HG03354 (cell line): Measurements from ENCODE around the gene POMP.
"Not testable (repeated sequence)": the region's sequence is repeated elsewhere in the genome, so short reads cannot be mapped to it uniquely, and the experiment has no call there.

Experiments used
- ATAC-seq: cut with Tn5 transposase; IDR thresholded peaks from one replicate; pipeline ENCODE4 v1.9.1; 2021; ENCODE audit warnings: mild to moderate bottlenecking; ENCODE audit not compliant: unreplicated experiment, poor library complexity, severe bottlenecking

Gene POMP

DNA sequence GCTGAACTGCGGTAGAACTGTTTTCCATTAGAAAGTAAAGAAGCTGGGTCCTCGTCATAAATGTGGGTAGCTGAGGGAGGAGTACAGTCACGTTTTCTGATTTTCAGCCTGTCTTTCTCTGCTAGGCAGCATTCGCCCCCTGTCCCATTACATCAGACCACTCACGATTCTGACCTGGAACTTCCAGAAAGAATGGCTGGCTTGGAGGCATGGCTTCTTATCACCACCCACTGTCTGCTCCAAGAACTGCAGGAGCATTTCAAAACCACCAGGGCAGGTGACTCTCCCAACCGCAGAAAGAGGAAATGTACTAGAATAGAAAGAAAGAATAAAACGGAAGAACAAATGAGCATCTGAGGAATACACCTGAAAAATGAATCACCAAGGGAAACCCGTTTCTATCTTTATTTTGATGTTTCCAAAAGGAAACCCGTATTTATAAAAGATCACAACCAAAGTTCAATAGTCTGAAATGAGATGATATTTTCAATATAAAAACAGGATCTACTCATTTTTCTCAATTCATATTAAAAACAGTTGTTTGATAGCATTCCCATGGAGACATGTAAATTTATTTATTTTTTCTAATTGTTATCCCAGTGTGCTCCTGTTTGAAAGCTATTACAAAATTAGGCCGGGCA is 22.1 kb upstream of the POMP start:
- ATAC-seq, result peak; percentile 58

DNA sequence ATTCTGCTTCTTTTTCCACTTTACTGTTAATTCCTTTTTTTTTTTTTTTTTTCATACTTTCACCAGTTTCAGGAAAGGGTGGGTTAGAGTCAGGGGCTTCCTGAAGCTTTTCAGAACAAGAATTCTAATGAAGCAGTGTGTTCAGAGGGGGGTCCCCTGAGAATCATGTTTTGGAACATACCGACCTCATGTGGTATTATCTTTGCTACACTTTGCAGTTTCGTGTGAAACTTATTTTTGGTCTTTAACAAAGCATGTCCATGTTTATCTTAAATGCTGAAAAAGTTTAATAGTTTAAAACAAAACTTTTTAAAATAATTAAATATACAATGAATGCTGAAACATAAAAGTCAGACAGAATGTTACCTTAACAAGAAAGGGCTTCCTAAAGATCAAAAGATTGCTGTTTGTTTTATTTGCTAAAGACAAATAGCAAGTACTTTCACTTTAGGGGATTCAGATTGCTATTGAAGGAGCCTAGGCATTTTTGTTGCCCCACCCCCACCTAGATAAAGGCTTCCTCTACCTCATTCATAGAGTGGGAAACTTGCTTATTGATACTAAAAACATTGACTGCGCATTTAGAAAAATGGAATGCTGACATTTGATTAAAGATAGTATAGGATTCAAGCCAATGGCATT is 21.1 kb upstream of the POMP start:
- peak; percentile 39 for ATAC-seq

GRCh38 chr13:28638756-28639155 is 20.2 kb upstream of the POMP start:
- no peak for ATAC-seq

DNA sequence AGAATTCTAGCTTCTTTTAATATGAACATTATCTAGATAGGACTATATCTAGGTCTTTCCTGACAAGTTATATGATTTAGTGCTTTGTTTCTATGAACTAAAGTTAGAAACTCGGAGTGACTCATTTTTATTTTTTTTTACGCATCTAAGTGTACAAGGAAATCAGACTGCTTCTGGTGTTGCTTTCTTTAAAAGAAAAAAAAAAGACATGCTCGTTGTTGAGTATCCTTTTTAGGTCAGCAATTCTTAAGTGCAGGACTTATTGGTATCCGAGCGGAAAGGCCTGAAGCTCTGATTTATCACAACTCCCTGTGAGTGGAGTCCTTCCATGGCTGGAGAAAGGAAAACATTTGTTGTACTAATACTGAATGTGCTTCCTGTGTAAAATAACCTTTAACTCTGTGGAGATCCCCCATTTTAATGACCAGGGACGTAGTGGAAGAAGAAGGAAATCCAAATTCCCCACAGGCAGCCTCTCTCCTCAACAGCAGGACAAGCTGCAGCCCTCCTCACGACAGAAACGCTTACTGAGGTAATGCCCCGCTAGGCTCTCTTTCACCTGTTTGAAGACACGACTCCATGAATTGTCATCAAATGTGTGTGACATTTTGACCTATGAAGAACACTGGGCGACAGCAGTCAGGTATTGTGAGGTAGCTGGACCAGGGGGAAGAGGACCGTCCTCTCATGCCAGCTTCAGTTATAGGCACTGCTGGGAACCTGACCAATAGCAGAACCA is 17.9 kb upstream of the POMP start:
- no peak for ATAC-seq

DNA sequence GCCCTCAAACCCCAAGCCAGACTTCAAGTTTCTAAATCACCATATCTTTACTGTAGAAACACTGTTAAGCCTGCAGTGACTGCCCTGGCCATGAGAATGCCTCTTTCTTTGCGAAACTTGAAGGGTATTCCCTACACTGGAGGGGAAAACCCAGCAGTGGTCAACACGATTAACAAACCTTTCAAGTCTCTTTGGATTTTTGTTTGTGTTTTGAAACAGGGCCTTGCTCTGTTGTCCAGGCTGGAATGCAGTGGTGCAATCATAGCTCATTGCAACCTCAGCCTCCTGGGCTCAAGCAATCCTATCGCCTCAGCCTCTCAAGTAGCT is 17.4 kb upstream of the POMP start:
- ATAC-seq, result peak; percentile 66

GRCh38 chr13:28650284-28650683 is 8.6 kb upstream of the POMP start:
- ATAC-seq, result no peak

DNA sequence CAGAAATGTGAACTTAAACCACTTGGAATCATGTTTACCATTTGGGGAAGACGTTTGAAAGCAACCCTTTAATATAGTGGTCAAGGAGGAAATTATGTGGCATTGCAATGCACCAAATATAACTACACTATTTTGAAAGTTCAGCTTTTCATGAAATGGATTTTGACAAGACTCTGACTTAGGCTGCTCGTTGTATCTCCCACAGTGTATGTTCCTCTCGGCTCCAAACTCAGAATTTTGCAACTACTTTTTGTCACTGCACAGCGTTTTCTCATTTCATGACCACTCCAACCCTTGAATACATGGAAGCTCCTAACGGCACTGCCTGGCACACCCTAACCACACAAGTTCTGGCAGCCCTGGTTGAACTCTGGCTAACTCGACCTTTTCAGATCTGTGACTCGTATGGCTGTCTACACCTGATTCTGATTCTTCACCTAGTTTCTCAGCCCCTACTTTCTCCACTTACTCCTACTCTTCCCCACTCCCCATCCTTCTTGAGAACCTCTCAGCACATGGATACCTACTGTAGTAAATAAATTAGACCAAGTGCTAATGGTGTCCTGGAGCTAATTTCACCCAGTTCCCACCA is 7.0 kb upstream of the POMP start:
- ATAC-seq, result no peak

DNA sequence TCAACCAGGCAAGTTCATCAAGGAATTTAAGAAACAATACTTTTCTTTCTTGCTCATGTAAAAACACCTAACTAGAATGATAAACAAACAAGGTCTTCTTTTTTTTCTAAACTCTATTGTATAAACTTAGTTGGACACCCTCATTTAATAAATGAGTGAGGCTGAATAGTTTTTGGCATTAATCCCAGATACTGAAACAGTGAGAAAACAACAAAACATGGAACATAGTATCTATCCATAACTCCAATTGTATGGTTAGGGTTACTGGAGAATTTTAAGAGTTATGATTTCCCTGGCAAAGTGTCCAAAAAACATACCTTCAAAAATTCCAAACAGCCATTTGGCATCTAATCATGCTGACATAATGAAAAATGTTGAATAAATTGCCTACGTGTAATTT is 5.8 kb upstream of the POMP start:
- ATAC-seq, result no peak

DNA sequence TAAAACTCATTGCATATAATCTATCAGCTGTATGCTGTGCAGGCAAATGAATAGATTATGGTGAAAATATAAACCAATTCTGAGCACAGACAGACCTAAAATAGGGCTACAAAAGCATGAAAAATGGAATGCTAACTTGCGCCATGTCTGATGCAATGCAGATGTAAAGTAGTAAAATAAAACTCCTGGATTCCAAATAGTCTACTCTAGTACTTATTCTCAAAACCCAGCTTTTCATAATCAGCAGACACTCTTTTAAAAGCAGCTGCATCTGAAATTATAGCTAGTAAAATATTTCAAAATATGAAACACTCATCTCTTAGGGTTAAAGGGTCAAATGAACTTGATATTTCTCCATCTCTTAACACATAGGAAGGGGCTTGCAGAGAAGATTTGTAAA is 4.7 kb upstream of the POMP start:
- no peak for ATAC-seq

DNA sequence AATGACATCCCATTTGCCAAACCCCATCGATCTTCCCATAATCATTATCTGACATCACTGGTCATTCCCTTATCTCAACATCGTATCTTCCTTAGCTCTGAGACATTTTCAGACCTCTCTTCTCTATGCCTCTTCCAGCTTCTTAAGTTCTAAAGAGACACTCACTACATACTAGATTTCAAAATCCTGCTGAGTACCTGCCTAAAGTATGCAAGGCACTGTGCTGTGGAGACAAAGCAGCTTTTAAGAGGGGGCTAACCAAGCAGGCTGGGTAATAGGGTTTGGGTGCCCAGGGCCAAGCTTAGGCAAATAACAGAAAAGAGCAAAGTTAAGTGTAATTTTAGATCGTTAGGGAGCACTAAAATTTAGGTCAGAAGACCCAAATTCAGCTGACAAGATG is 3.4 kb upstream of the POMP start:
- no peak for ATAC-seq

DNA sequence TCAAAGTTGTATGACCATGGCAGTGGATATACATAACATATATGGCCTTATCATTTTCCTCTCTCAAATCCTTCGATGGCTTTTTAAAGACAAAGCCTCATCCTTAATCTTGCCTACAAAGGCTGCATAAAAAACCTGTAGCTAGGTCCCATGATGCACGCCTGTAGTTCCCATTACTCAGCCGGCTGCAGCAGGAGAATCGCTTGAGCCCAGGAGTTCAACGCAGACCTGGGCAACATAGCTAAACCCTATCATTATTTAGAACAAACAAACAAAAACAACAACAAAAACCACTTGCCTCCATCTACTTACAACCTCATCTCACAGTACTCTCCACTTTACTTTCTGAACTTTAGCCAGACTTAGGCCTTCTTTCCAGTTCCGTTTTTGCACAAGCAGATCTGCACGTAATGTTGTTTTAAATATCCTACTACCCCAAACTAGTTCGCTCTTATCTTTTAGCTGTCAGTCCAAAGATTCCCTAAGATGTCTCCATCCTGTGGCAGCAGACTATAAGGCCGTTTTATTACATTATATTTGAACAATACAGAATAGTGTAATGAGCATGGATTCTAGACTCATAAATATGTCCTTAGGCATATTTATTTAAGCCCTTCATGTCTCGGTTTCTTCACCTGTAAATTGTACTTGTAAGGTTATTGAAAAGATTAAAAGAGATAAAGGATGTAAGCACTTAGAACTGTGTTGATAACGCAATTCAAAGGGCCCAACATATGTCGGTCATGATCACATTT is 969 bp upstream of the POMP start:
- ATAC-seq, result no peak

DNA sequence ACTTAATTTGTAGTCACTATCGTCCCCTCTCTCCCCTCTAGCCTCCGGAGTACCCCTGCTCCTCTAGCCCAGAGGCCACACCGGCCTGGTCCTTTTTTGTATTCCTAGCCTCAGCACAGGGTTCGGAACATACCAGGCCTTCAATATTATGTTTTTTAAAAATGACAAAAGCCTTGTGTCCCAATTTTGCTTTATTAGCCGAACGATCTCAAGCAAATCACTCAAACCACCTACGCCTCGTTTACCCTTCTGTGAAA is 463 bp upstream of the POMP start:
- ATAC-seq, result peak; percentile 27

GRCh38 chr13:28659621-28659970 is 666 bp downstream of the POMP start:
- ATAC-seq, result peak; percentile 18

DNA sequence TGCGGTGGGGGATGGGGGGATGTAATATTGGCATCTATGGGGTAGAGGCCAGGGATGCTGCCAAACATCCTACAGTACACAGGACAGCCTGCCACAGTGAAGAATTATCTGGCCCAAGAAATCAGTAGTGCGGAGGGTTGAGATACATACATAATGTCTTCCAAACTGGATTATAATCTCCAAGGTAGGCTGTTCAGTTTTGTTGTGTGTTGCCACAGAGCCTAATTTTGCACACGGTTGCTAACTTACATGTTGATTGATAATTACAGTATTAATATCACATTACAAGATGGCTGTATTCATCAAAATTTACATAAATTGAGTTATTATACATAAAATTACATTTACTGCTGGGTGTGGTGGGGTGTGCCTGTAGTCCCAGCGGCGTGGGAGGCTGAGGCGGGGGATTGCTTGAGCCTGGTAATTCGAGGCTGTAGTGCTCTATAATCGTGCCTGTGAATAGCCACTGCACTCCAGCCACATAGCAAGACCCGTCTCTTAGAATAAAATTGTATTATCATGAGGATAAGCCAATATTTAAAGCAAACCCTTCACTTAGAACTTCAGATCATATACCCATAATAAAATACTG is 8.1 kb downstream of the POMP start:
- no peak for ATAC-seq

DNA sequence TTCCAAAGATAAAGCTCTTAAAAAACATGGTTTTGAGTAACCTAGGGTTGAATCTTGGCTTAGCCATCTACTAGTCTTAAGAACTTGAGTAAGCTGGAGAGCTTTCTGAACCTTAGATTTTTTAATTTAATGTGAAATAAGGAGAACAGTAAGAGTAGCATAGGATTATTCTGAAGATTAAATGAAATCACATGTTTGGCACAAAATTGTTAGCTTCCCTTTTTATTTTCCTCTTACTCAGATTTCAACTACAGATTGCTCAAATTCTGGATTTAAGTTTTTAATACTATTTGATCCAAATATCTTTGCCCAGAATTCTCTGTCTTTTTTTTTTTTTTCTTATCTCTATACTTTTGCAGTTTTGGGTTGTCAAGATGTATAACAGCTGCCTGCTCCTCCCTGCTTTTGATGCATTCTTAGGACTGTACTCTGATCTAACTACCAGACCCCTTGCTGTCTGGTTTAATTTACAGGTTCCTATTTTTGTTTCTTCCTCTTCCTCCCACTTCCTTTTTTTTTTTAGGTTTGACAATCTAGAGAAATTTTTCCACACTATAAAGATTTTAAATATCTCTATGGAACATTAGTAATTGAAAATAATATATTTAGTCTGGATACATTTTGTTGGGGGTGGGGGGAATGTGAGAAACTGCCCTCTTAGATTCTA is 12.3 kb downstream of the POMP start:
- ATAC-seq, result no peak

DNA sequence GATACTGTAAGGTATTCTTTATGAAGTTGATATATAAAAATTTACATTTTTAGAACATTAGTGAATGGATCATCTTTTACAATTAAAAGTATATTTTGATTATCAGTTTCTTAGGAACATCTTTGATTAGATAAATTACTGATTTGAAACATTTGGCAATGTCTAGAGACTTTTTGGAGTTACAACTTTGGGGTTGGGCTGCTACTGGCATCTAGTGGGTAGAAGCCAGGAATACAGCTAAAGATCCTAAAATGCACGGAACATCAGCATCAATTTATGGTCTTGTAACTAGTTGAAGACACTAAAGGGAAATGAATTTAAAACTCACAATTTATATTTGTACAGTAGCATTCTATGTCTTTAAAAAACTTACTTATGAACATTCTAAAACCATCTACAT is 19.9 kb downstream of the POMP start:
- no peak for ATAC-seq

DNA sequence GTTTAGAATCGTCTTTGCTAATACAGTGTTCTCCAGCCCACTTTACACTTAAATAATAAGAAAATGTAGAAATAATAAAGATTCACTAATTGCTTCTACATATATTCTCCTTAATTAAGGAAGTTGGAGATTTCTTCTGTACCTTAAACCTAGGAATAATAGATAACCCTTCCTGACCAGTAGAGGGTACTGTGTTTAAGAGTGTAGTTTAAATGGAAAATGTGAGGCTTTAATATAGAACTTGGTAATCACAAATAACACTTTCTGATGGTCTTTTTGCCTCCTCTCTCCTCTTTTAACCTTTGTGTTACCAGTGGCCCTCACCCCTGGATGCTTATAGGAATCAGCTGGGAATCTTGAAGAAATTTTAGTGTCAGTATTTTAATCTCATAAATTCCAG is 20.7 kb downstream of the POMP start:
- no peak for ATAC-seq

DNA sequence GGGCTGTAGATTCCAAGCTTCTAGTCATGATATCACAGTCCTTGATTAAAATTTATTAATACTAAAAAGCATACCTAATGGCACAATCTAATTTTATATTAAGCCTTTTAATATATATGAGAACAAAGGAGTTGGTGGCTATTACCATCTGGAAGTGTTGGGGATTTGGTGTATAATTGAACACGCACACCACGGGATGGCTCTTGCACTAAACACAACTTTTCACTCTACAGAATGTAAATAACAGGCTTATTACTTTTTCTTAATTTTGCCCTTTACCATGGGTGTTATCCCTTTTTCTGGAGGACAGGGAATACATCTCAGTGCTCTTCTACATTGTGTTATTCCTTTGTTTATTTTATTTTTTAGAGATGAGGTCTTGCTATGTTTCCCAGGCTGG is 21.6 kb downstream of the POMP start:
- no peak for ATAC-seq

GRCh38 chr13:28683169-28683568 is 24.2 kb downstream of the POMP start:
- ATAC-seq, result not testable (repeated sequence)

DNA sequence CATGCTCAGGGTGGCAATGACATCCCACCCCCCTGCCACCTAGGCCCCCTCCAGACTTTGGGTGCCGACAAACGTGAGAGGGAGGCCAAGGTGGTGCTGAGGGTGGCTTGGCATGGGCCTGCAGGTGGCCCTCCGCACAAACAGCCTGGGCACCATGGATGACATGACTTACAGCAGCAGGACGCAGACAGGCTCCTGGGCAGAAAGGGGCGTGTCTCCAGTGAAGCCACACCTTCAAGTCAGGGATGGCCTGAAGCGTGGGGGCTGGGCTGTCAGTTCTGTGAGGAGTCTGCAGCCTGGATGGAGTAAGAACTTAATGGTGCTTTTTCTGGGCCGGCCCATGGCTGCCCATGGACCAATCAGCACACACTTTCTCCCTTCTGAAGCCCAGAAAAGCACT is 25.3 kb downstream of the POMP start:
- ATAC-seq, result no peak
